Kidney epithelial cell (primary cell): Measurements from ENCODE around the gene THBD. TPM values are rescaled to one million over a fixed set of nuclear protein-coding genes. Genes with fewer than 3 reads are reported as not detected.

Experiments
- DNase-seq: peaks from one replicate; pipeline ENCODE4 v3.0.0-alpha.2; 2010; ENCODE audit warnings: low read depth
- H3K27me3 ChIP-seq: 2 replicates; pipeline ENCODE4 v1.6.0; 2011; ENCODE audit warnings: low read length; ENCODE audit not compliant: control insufficient read depth, insufficient read depth
- H3K36me3 ChIP-seq: 2 replicates; pipeline ENCODE4 v1.5.1; 2011; ENCODE audit warnings: low read length; ENCODE audit not compliant: control insufficient read depth, insufficient read depth
- H3K4me3 ChIP-seq: 2 replicates; pipeline ENCODE4 v1.5.1; 2011; ENCODE audit warnings: low read depth, mild to moderate bottlenecking, control low read depth, low read length
- total RNA-seq: library from RNA; depleted of rRNA; stranded (reverse); fragments of >200 nt; gene quantifications from 2 replicates; pipeline ENCODE4 v1.2.3, GENCODE V29; 2015
- TF ChIP-seq, protein P1 (sequence below): IDR thresholded peaks from 2 replicates; pipeline ENCODE4 v1.5.1; 2011; ENCODE audit warnings: mild to moderate bottlenecking, moderate library complexity, low read length, control low read depth, inconsistent platforms; ENCODE audit not compliant: insufficient read depth, poor library complexity, severe bottlenecking

Gene THBD
- total RNA-seq, 1 donor from 2014 or later, result 17.1 TPM

DNA sequence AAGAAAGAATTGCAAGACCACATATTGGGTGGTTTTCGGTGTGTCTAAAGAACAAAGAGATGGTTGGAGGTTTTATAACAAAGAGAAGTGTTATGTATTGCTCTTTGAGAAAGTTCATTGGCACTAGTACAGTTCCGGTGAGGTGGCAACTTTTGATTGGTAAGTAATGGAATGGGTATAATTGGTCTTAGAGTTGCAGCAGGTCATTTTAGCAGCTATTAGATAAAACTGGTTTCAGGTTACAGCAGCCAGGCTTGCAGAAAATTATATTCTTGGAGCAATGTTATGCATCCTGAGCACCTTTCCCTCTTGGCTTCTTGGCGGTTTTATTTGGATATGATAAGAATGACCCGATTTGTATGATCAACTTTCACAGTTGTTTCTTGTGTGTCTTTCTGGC, 26.6 kb downstream of the THBD start:
- TF ChIP-seq, protein P1, sequence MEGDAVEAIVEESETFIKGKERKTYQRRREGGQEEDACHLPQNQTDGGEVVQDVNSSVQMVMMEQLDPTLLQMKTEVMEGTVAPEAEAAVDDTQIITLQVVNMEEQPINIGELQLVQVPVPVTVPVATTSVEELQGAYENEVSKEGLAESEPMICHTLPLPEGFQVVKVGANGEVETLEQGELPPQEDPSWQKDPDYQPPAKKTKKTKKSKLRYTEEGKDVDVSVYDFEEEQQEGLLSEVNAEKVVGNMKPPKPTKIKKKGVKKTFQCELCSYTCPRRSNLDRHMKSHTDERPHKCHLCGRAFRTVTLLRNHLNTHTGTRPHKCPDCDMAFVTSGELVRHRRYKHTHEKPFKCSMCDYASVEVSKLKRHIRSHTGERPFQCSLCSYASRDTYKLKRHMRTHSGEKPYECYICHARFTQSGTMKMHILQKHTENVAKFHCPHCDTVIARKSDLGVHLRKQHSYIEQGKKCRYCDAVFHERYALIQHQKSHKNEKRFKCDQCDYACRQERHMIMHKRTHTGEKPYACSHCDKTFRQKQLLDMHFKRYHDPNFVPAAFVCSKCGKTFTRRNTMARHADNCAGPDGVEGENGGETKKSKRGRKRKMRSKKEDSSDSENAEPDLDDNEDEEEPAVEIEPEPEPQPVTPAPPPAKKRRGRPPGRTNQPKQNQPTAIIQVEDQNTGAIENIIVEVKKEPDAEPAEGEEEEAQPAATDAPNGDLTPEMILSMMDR, result no peak

DNA sequence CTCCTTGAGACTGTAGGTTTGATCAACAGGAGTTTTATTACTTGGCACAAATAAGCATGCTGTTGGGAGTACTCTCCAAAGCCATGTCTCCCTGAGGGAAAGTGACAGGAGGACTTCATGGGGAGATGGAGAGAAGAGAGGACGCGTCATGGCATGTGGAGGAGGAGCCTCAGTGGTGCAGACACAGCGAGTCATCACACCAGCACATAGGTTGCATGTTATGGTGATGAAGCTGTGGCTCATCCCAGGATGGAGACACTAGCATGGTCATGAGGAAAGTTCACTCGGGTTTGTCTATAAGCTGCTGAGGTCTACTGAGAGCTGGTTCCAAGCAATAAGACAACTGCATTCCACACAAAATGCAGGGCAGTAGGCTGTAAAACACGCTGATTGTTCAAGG, 27.5 kb downstream of the THBD start:
- TF ChIP-seq, protein P1, result no peak
- H3K4me3 ChIP-seq, result no peak overlapping the region
- no peak for DNase-seq
- no peaks in the 10 kb centered on the region for H3K27me3 ChIP-seq
- H3K36me3 ChIP-seq, result no peaks in the 10 kb centered on the region

More for the DNA sequence above, 26.6 kb downstream of the THBD start:
- no peaks in the 10 kb centered on the region for H3K27me3 ChIP-seq
- DNase-seq, result no peak
- no peaks in the 10 kb centered on the region for H3K36me3 ChIP-seq
- no peak overlapping the region for H3K4me3 ChIP-seq

DNA sequence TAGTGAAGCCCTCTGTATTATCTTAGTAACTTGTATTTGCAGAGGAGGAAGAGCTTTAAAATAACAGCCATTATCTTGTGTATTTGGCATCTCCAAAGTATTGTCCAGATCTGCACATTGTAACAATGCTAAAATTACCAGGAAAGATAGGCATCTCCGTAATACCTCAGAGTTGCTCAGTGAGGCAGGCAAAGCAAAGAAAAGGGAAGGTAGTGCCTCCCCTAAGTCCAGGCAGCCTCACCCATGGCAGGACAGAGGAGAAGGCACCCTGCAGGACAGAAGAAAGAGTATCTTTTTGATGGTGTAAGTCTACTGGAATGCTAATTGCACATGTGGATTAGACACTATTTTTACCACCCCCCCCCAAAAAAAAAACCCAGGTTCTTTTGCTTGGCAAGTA, 27.9 kb downstream of the THBD start:
- TF ChIP-seq, protein P1, result no peak
- no peaks in the 10 kb centered on the region for H3K27me3 ChIP-seq
- H3K36me3 ChIP-seq, result no peaks in the 10 kb centered on the region
- no peak for DNase-seq
- no peak overlapping the region for H3K4me3 ChIP-seq

DNA sequence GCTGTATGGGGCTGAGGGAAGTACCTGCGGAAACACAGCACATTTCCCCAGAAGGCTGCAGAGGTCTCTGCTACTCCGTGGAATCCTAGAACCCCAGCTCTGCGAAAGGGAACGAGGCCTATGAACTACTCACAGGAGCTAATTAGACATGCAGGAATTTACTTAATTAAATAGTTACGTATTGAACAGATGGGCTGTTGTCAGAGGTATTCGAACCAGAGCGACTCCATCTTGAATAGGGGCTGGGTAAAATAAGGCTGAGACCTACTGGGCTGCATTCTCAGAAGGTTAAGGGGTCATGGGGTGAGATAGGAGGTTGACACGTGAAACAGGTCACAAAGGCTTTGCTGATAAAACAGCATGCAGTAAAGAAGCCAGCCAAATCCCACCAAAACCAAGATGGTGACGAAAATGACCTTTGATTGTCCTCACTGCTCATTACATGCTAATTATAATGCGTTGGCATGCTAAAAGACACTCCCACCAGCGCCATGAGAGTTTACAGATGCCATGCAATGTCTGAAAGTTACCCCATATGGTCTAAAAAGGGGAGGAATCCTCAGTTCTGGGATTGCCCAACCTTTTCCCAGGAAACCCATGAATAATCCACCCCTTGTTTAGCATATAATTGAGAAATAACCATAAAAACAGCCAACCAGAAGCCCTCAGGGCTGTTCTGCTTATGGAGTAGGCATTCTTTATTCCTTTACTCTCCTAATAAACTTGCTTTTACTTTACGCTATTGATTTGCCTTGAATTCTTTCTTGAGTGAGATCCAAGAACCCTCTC, 29.0 kb downstream of the THBD start:
- DNase-seq, result no peak
- no peaks in the 10 kb centered on the region for H3K36me3 ChIP-seq
- TF ChIP-seq, protein P1, result no peak
- H3K27me3 ChIP-seq, result no peaks in the 10 kb centered on the region
- H3K4me3 ChIP-seq, result no peak overlapping the region

DNA sequence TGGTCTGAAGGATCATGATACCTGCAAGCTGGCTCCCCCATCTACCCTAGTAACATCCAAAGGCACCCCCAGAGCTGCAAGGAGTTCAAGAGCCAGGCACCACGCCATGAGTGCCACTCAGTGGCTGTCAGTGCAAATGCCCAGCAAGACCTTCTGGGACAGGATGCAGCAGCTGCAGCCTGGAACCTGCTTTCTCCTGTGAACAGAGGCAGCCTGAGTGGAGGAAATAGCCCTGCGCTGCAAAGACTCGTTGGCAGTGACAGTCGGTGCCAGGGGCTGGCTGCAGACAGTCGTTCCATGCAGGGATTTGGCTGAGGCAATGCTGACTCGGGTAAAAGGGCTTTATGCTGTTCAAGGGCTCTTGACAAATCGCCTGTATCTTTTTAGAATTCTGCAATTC, 30.1 kb downstream of the THBD start:
- H3K4me3 ChIP-seq, result no peak overlapping the region
- no peaks in the 10 kb centered on the region for H3K27me3 ChIP-seq
- TF ChIP-seq, protein P1, result no peak
- DNase-seq, result no peak
- no peaks in the 10 kb centered on the region for H3K36me3 ChIP-seq

DNA sequence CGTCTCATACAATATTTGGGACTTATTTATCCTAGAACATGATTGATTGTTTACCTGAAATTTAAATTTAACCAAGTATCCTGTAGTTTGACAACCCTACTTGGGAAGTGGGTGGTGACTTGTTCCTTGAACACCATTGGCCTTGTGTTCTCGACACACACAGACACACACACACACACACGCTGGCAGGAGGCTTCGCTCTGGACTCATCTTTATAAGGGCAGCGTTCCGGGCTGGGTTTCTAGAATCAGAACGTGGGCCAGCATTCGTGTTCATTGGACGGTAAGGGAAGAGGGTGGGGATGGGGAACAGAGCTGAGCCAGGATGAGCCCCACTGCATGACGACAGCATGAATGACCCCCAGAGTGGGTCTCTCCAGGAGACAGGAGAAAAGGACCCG, 30.5 kb downstream of the THBD start:
- TF ChIP-seq, protein P1, result no peak
- Histone ChIP-seq H3K27me3 (no peaks in the 10 kb centered on the region), H3K36me3 (no peaks in the 10 kb centered on the region), H3K4me3 (no peak overlapping the region)
- no peak for DNase-seq
